DOHH2 (cell line): Measurements from ENCODE around the gene TOPBP1.

Experiments
- H3F3A ChIP-seq: fragments of 200-600 bp; sonication (generic), shearing (Covaris generic); 2 replicates; pipeline ENCODE4 v1.6.0; 2016; ENCODE audit warnings: antibody characterized with exemption, mild to moderate bottlenecking; ENCODE audit not compliant: control insufficient read depth, insufficient read depth
- H3K27ac ChIP-seq: fragments of 200-600 bp; sonication (generic); 2 replicates; pipeline ENCODE4 v1.5.1; 2014; ENCODE audit warnings: low read depth, mild to moderate bottlenecking, low read length, moderate library complexity
- H3K27me3 ChIP-seq: fragments of 200-600 bp; sonication (generic); 2 replicates; pipeline ENCODE4 v1.6.1; 2014; ENCODE audit warnings: mild to moderate bottlenecking, low read length, mixed read lengths; ENCODE audit not compliant: control insufficient read depth
- H3K36me3 ChIP-seq: fragments of 200-600 bp; sonication (generic); 2 replicates; pipeline ENCODE4 v1.6.1; 2014; ENCODE audit warnings: mild to moderate bottlenecking, low read length, moderate library complexity, mixed read lengths; ENCODE audit not compliant: control insufficient read depth
- H3K4me1 ChIP-seq: fragments of 200-600 bp; sonication (generic); 2 replicates; pipeline ENCODE4 v1.6.1; 2014; ENCODE audit warnings: mild to moderate bottlenecking, low read length, mixed read lengths; ENCODE audit not compliant: control insufficient read depth
- H3K4me2 ChIP-seq: fragments of 200-600 bp; sonication (generic); 2 replicates; pipeline ENCODE4 v1.6.0; 2014; ENCODE audit warnings: mild to moderate bottlenecking, low read length, moderate library complexity
- H3K4me3 ChIP-seq: fragments of 200-600 bp; sonication (generic); 2 replicates; pipeline ENCODE4 v1.5.1; 2014; ENCODE audit warnings: mild to moderate bottlenecking, low read length, mixed read lengths
- H3K79me2 ChIP-seq: fragments of 200-600 bp; sonication (generic); 2 replicates; pipeline ENCODE4 v1.6.1; 2014; ENCODE audit warnings: mild to moderate bottlenecking, low read length, mixed read lengths; ENCODE audit not compliant: control insufficient read depth
- H3K9me2 ChIP-seq: fragments of 200-600 bp; sonication (generic); replicated peaks from 2 replicates; pipeline ENCODE4 v1.6.1; 2014; ENCODE audit warnings: mild to moderate bottlenecking, low read length, mixed read lengths; ENCODE audit not compliant: control insufficient read depth
- H3K9me3 ChIP-seq: fragments of 200-600 bp; sonication (generic); 2 replicates; pipeline ENCODE4 v1.6.1; 2014; ENCODE audit warnings: antibody characterized with exemption, low read length, mixed read lengths; ENCODE audit not compliant: control insufficient read depth, insufficient read depth
- H4K20me1 ChIP-seq: fragments of 200-600 bp; sonication (generic); 2 replicates; pipeline ENCODE4 v1.6.0; 2014; ENCODE audit warnings: low read depth, mild to moderate bottlenecking, antibody characterized with exemption, low read length, moderate library complexity; ENCODE audit not compliant: control insufficient read depth, insufficient read depth
- CTCF ChIP-seq: fragments of 200-600 bp; sonication (generic); IDR thresholded peaks from one replicate; pipeline ENCODE4 v1.5.1; 2014; ENCODE audit warnings: antibody characterized with exemption, mild to moderate bottlenecking, low read depth, low read length; ENCODE audit not compliant: poor library complexity, severe bottlenecking
- EZH2phosphoT487 ChIP-seq: fragments of 200-600 bp; sonication (generic); IDR thresholded peaks from 2 replicates; pipeline ENCODE4 v1.6.1; 2017; ENCODE audit warnings: borderline replicate concordance, mild to moderate bottlenecking, antibody characterized with exemption, low read length, moderate library complexity, mixed read lengths

The TOPBP1 gene

GRCh38 chr3:133695560-133696171 is 33.9 kb upstream of the TOPBP1 start:
- Histone ChIP-seq H3K4me2 (no peak overlapping the region), H3K9me3 (no peaks in the 10 kb centered on the region), H4K20me1 (no peaks in the 10 kb centered on the region), H3K4me1 (no peaks in the 10 kb centered on the region), H3K36me3 (no peaks in the 10 kb centered on the region), H3F3A (no peaks in the 10 kb centered on the region), H3K27ac (no peak overlapping the region), H3K27me3 (0 out of 2 replicates have a peak, but pooled peaks cover 2% of the 10 kb centered on the region), H3K9me2 (no peaks in the 10 kb centered on the region), H3K79me2 (no peaks in the 10 kb centered on the region), H3K4me3 (no peak overlapping the region)
- TF ChIP-seq EZH2phosphoT487 (no peak), CTCF (no peak)

- Histone ChIP-seq H3K27ac (no peak overlapping the region), H3K27me3 (0 out of 2 replicates have a peak, but pooled peaks cover 2% of the 10 kb centered on the region), H3K4me3 (no peak overlapping the region), H3F3A (no peaks in the 10 kb centered on the region), H3K79me2 (no peaks in the 10 kb centered on the region), H4K20me1 (no peaks in the 10 kb centered on the region), H3K9me2 (no peaks in the 10 kb centered on the region), H3K9me3 (no peaks in the 10 kb centered on the region), H3K4me2 (no peak overlapping the region), H3K4me1 (no peaks in the 10 kb centered on the region), H3K36me3 (no peaks in the 10 kb centered on the region)
- TF ChIP-seq EZH2phosphoT487: no peak
- TF ChIP-seq CTCF: no peak
Measured at GRCh38 chr3:133694288-133695268, 32.8 kb upstream of the TOPBP1 start.

GRCh38 chr3:133693821-133694220 is 32.1 kb upstream of the TOPBP1 start:
- Histone ChIP-seq H3K27me3 (0 out of 2 replicates have a peak, but pooled peaks cover 2% of the 10 kb centered on the region), H4K20me1 (no peaks in the 10 kb centered on the region), H3K9me2 (no peaks in the 10 kb centered on the region), H3K27ac (no peak overlapping the region), H3F3A (no peaks in the 10 kb centered on the region), H3K79me2 (no peaks in the 10 kb centered on the region), H3K36me3 (no peaks in the 10 kb centered on the region), H3K4me1 (no peaks in the 10 kb centered on the region), H3K9me3 (no peaks in the 10 kb centered on the region), H3K4me3 (no peak overlapping the region), H3K4me2 (no peak overlapping the region)
- no peak for TF ChIP-seq CTCF
- TF ChIP-seq EZH2phosphoT487: no peak
